ENCODE results near the gene LILRA6.
A peak's percentile ranks its signal among the peaks of the same experiment; 100 is the strongest.
"Not testable (repeated sequence)": the region's sequence is repeated elsewhere in the genome, so short reads cannot be mapped to it uniquely, and the experiment has no call there.

LILRA6 gene

GRCh38 chr19:54256250-54257115 lies 13.9 kb upstream of the LILRA6 start:
- H3K27me3 ChIP-seq (ENCODE audit: control insufficient read depth, insufficient read depth, low read length), result peaks cover 4% of the 10 kb centered on the region
- no peak overlapping the region for H3K27ac ChIP-seq (ENCODE audit: low read depth, low read length)
- H3K9ac ChIP-seq (ENCODE audit: low read length), result no peak overlapping the region
- no peaks in the 10 kb centered on the region for H3K4me1 ChIP-seq (ENCODE audit: control insufficient read depth, insufficient read depth, low read length)
- H3K36me3 ChIP-seq (ENCODE audit: control insufficient read depth, insufficient read depth, low read length), result no peaks in the 10 kb centered on the region
- peak overlapping the region; percentile 27 for H3K4me3 ChIP-seq (ENCODE audit: low read length)

GRCh38 chr19:54255105-54255775 lies 12.7 kb upstream of the LILRA6 start:
- Histone ChIP-seq H3K4me3 (ENCODE audit: low read length) (no peak overlapping the region), H3K9ac (ENCODE audit: low read length) (no peak overlapping the region)

GRCh38 chr19:54254195-54254906 lies 11.8 kb upstream of the LILRA6 start:
- Histone ChIP-seq H3K27me3 (ENCODE audit: control insufficient read depth, insufficient read depth, low read length) (peaks cover 4% of the 10 kb centered on the region), H3K4me1 (ENCODE audit: control insufficient read depth, insufficient read depth, low read length) (no peaks in the 10 kb centered on the region), H3K4me3 (ENCODE audit: low read length) (no peak overlapping the region), H3K9ac (ENCODE audit: low read length) (no peak overlapping the region), H3K27ac (ENCODE audit: low read depth, low read length) (no peak overlapping the region), H3K36me3 (ENCODE audit: control insufficient read depth, insufficient read depth, low read length) (no peaks in the 10 kb centered on the region)

More at GRCh38 chr19:54255105-54255775, 12.7 kb upstream of the LILRA6 start:
- no peaks in the 10 kb centered on the region for H3K4me1 ChIP-seq (ENCODE audit: control insufficient read depth, insufficient read depth, low read length)
- peaks cover 4% of the 10 kb centered on the region for H3K27me3 ChIP-seq (ENCODE audit: control insufficient read depth, insufficient read depth, low read length)
- no peak overlapping the region for H3K27ac ChIP-seq (ENCODE audit: low read depth, low read length)
- H3K36me3 ChIP-seq (ENCODE audit: control insufficient read depth, insufficient read depth, low read length), result no peaks in the 10 kb centered on the region

- H3K36me3 ChIP-seq (ENCODE audit: control insufficient read depth, insufficient read depth, low read length), result no peaks in the 10 kb centered on the region
- no peak overlapping the region for H3K27ac ChIP-seq (ENCODE audit: low read depth, low read length)
- no peaks in the 10 kb centered on the region for H3K4me1 ChIP-seq (ENCODE audit: control insufficient read depth, insufficient read depth, low read length)
- no peak overlapping the region for H3K9ac ChIP-seq (ENCODE audit: low read length)
- H3K4me3 ChIP-seq (ENCODE audit: low read length), result no peak overlapping the region
- H3K27me3 ChIP-seq (ENCODE audit: control insufficient read depth, insufficient read depth, low read length), result peaks cover 4% of the 10 kb centered on the region
These were observed 11.0 kb upstream of the LILRA6 start for GRCh38 chr19:54253331-54254194.

- H3K9ac ChIP-seq (ENCODE audit: low read length), result no peak overlapping the region
- H3K36me3 ChIP-seq (ENCODE audit: control insufficient read depth, insufficient read depth, low read length), result no peaks in the 10 kb centered on the region
- no peak overlapping the region for H3K4me3 ChIP-seq (ENCODE audit: low read length)
- H3K4me1 ChIP-seq (ENCODE audit: control insufficient read depth, insufficient read depth, low read length), result no peaks in the 10 kb centered on the region
- H3K27ac ChIP-seq (ENCODE audit: low read depth, low read length), result no peak overlapping the region
- H3K27me3 ChIP-seq (ENCODE audit: control insufficient read depth, insufficient read depth, low read length), result peaks cover 4% of the 10 kb centered on the region
These were observed 10.3 kb upstream of the LILRA6 start for GRCh38 chr19:54252845-54253244.

- no peaks in the 10 kb centered on the region for H3K4me1 ChIP-seq (ENCODE audit: control insufficient read depth, insufficient read depth, low read length)
- H3K27me3 ChIP-seq (ENCODE audit: control insufficient read depth, insufficient read depth, low read length), result peaks cover 4% of the 10 kb centered on the region
- H3K9ac ChIP-seq (ENCODE audit: low read length), result no peak overlapping the region
- H3K4me3 ChIP-seq (ENCODE audit: low read length), result no peak overlapping the region
- H3K36me3 ChIP-seq (ENCODE audit: control insufficient read depth, insufficient read depth, low read length), result no peaks in the 10 kb centered on the region
- no peak overlapping the region for H3K27ac ChIP-seq (ENCODE audit: low read depth, low read length)
These were observed 9.7 kb upstream of the LILRA6 start for GRCh38 chr19:54252243-54252642.

GRCh38 chr19:54248016-54248601 lies 5.5 kb upstream of the LILRA6 start:
- Histone ChIP-seq H3K9ac (ENCODE audit: low read length) (no peak overlapping the region), H3K36me3 (ENCODE audit: control insufficient read depth, insufficient read depth, low read length) (no peaks in the 10 kb centered on the region), H3K27me3 (ENCODE audit: control insufficient read depth, insufficient read depth, low read length) (peaks cover 4% of the 10 kb centered on the region), H3K4me1 (ENCODE audit: control insufficient read depth, insufficient read depth, low read length) (no peaks in the 10 kb centered on the region), H3K27ac (ENCODE audit: low read depth, low read length) (no peak overlapping the region), H3K4me3 (ENCODE audit: low read length) (no peak overlapping the region)

GRCh38 chr19:54247106-54247930 lies 4.7 kb upstream of the LILRA6 start:
- peak overlapping the region; percentile 14 for H3K27ac ChIP-seq (ENCODE audit: low read depth, low read length)
- no peaks in the 10 kb centered on the region for H3K36me3 ChIP-seq (ENCODE audit: control insufficient read depth, insufficient read depth, low read length)
- no peak overlapping the region for H3K9ac ChIP-seq (ENCODE audit: low read length)
- H3K27me3 ChIP-seq (ENCODE audit: control insufficient read depth, insufficient read depth, low read length), result no peaks in the 10 kb centered on the region
- peak overlapping the region; percentile 9 for H3K4me3 ChIP-seq (ENCODE audit: low read length)
- no peaks in the 10 kb centered on the region for H3K4me1 ChIP-seq (ENCODE audit: control insufficient read depth, insufficient read depth, low read length)

- Histone ChIP-seq H3K27me3 (ENCODE audit: control insufficient read depth, insufficient read depth, low read length) (no peaks in the 10 kb centered on the region), H3K4me3 (ENCODE audit: low read length) (no peak overlapping the region), H3K4me1 (ENCODE audit: control insufficient read depth, insufficient read depth, low read length) (no peaks in the 10 kb centered on the region), H3K27ac (ENCODE audit: low read depth, low read length) (no peak overlapping the region), H3K9ac (ENCODE audit: low read length) (no peak overlapping the region), H3K36me3 (ENCODE audit: control insufficient read depth, insufficient read depth, low read length) (no peaks in the 10 kb centered on the region)
These were observed 3.3 kb upstream of the LILRA6 start for GRCh38 chr19:54245936-54246335.

- H3K9ac ChIP-seq (ENCODE audit: low read length); H3K27ac ChIP-seq (ENCODE audit: low read depth, low read length); H3K27me3 ChIP-seq (ENCODE audit: control insufficient read depth, insufficient read depth, low read length); H3K36me3 ChIP-seq (ENCODE audit: control insufficient read depth, insufficient read depth, low read length); H3K4me3 ChIP-seq (ENCODE audit: low read length); H3K4me1 ChIP-seq (ENCODE audit: control insufficient read depth, insufficient read depth, low read length): not testable (repeated sequence)
These were observed 1.2 kb upstream of the LILRA6 start for GRCh38 chr19:54243809-54244208.

- not testable (repeated sequence) for H3K27me3 ChIP-seq (ENCODE audit: control insufficient read depth, insufficient read depth, low read length); H3K36me3 ChIP-seq (ENCODE audit: control insufficient read depth, insufficient read depth, low read length); H3K4me3 ChIP-seq (ENCODE audit: low read length); H3K9ac ChIP-seq (ENCODE audit: low read length); H3K27ac ChIP-seq (ENCODE audit: low read depth, low read length); H3K4me1 ChIP-seq (ENCODE audit: control insufficient read depth, insufficient read depth, low read length)
These were observed 356 bp downstream of the LILRA6 start for GRCh38 chr19:54242234-54242633.
